ENCODE results near the gene OGA.

The OGA gene

DNA sequence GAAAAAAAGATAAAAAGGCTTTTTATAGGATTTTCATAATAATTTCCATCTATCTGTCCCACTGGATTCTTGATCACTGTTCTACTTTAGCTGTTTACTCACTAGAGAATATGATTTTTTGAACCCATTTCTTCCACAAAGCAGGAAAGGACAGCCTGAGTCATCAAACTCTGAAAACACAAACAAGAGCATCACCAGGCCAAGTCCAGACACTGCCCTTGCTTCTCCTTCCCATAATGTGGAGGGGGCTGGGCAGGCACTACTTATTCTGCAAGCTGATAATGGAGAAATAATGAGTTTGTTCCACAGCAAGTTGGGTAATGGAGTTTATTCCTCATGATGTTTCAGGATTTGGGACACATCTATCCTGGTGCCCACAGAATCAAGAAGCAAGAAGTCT is 38.4 kb upstream of the OGA start:
- CTCF ChIA-PET, result interaction anchor here (0.7 to 6.8 kb wide), 4 partner anchors 15 to 33 kb away, joined by 3 to 64 read pairs (median 6); partner anchors contain the start of gene KCNIP2
- POLR2A ChIA-PET, result no interaction called here

GRCh38 chr10:101851411-101852116 is 33.3 kb upstream of the OGA start:
- POLR2A ChIA-PET, result no interaction called here
- no peak for TF ChIP-seq CTCF (IDR thresholded peaks at IDR 0.05; ENCODE audit: insufficient read depth, low read length, missing control alignments)

More for the DNA sequence above, 38.4 kb upstream of the OGA start:
- no peak overlapping the region for H3K4me3 ChIP-seq (ENCODE audit: low read depth, low read length)
- DNase-seq (ENCODE audit: low read depth, low spot score), result no peak
- TF ChIP-seq CTCF (IDR thresholded peaks at IDR 0.05; ENCODE audit: insufficient read depth, low read length, missing control alignments), result no peak

DNA sequence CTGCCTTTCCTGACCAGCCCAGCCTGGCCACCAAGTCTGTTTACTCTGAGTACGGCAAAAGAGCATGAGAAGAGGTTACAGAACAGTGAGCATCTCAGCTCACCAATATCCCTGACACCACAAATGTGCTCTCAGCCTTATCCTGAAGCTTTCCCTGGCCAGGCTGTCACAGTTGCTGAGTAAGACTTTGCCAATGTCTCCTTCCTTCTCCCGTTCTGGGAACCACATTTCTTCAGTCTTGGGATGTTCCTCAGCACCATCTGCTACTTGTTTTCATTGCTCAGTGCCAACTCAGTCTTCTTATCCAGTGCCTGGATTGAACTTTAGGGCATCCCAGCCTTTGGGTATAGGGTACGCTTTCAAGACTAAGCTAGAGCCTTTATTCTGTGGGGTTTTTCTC is 32.5 kb upstream of the OGA start:
- CTCF ChIA-PET, result interaction anchor here (1.1 to 8.7 kb wide), 2 partner anchors 12 to 160 kb away, joined by 12 to 113 read pairs; no protein-coding TSS in a partner anchor
- no peak overlapping the region for H3K4me3 ChIP-seq (ENCODE audit: low read depth, low read length)
- TF ChIP-seq CTCF (IDR thresholded peaks at IDR 0.05; ENCODE audit: insufficient read depth, low read length, missing control alignments), result no peak
- POLR2A ChIA-PET, result no interaction called here
- no peak for DNase-seq (ENCODE audit: low read depth, low spot score)

More at GRCh38 chr10:101851411-101852116, 33.3 kb upstream of the OGA start:
- no peak overlapping the region for H3K4me3 ChIP-seq (ENCODE audit: low read depth, low read length)
- CTCF ChIA-PET, result interaction anchor here (0.9 to 8.7 kb wide), 5 partner anchors 13 to 159 kb away, joined by 3 to 113 read pairs (median 5); no protein-coding TSS in a partner anchor
- no peak for DNase-seq (ENCODE audit: low read depth, low spot score)

DNA sequence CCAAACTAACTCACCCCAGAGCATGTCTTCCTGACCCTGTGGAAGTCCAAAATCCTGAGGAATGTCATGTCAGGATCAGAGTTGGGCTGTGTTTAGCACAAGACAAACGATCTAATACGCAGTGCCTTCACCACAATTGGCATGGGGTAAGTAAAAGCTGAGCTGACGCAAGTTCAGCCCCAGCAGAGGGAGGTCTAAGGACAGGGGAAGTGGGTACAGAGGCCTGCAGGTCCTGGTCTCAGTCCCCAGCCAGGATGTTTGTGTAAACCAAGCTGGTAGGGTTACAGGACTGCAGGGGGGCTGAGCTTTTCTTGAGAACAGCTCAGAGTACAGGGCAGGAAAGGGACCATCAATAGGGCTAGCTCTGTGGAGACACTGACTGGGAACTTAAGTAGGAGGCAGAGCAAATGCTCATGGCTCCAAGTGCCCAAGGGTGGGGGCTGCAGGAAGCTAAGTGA is 30.7 kb upstream of the OGA start:
- no peak overlapping the region for H3K4me3 ChIP-seq (ENCODE audit: low read depth, low read length)
- no peak for TF ChIP-seq CTCF (IDR thresholded peaks at IDR 0.05; ENCODE audit: insufficient read depth, low read length, missing control alignments)
- CTCF ChIA-PET, result interaction anchor here (0.7 to 8.7 kb wide), 8 partner anchors 10 to 224 kb away, joined by 3 to 113 read pairs (median 4); no protein-coding TSS in a partner anchor
- POLR2A ChIA-PET, result no interaction called here
- DNase-seq (ENCODE audit: low read depth, low spot score), result no peak

- DNase-seq (ENCODE audit: low read depth, low spot score), result no peak
Measured at GRCh38 chr10:101848408-101848807, 30.2 kb upstream of the OGA start.

More at GRCh38 chr10:101848408-101848807, 30.2 kb upstream of the OGA start:
- TF ChIP-seq CTCF (IDR thresholded peaks at IDR 0.05; ENCODE audit: insufficient read depth, low read length, missing control alignments), result no peak
- ChIA-PET POLR2A (no interaction called here), CTCF (interaction anchor here (0.7 to 8.7 kb wide), 7 partner anchors 10 to 168 kb away, joined by 3 to 113 read pairs (median 4); no protein-coding TSS in a partner anchor)
- no peak overlapping the region for H3K4me3 ChIP-seq (ENCODE audit: low read depth, low read length)
